ENCODE data around the gene KANSL2.

GRCh38 chr12:48640428-48640827 lies 41.6 kb downstream of the KANSL2 start:
- TF ChIP-seq CTCF (IDR thresholded peaks at IDR 0.05) = no peak
- no peak for TF ChIP-seq POLR2A (IDR thresholded peaks at IDR 0.05)

Data from lower leg skin (tissue), 3 donors.